ENCODE results near the gene ATRNL1. TPM values are rescaled to one million over a fixed set of nuclear protein-coding genes. Genes with fewer than 3 reads are reported as not detected.

The ATRNL1 gene
- polyA plus RNA-seq, 1 donor from 2014 or later: 47.8 TPM

GRCh38 chr10:115711306-115711705 lies 618.1 kb downstream of the ATRNL1 start (continued):
- TF ChIP-seq EZH2 (IDR thresholded peaks at IDR 0.05; ENCODE audit: borderline replicate concordance, insufficient read depth, low read length, poor library complexity, severe bottlenecking): no peak

- Histone ChIP-seq H2AFZ (ENCODE audit: low read depth, low read length) (no peak overlapping the region), H3K27ac (ENCODE audit: low read length) (no peak overlapping the region), H3K9me2 (ENCODE audit: insufficient read depth, low read length) (no peaks in the 10 kb centered on the region), H3K4me2 (ENCODE audit: low read length) (no peak overlapping the region), H3K9me3 (ENCODE audit: low read length) (no peaks in the 10 kb centered on the region), H3K9ac (ENCODE audit: low read length) (no peak overlapping the region), H4K20me1 (ENCODE audit: insufficient read depth) (no peaks in the 10 kb centered on the region), H3K79me2 (replicated peaks; ENCODE audit: insufficient read depth, low read length) (no peaks in the 10 kb centered on the region), H3F3A (ENCODE audit: insufficient read depth, low read length, poor library complexity, severe bottlenecking) (no peaks in the 10 kb centered on the region), H3K27me3 (ENCODE audit: insufficient read depth, low read depth, low read length) (no peaks in the 10 kb centered on the region), H3K36me3 (ENCODE audit: insufficient read depth, low read length) (no peaks in the 10 kb centered on the region), H3K4me3 (ENCODE audit: low read length) (no peak overlapping the region)
- no peak for TF ChIP-seq SMC3 (conservative IDR thresholded peaks at IDR 0.05; ENCODE audit: poor library complexity)
- TF ChIP-seq POLR2AphosphoS5 (IDR thresholded peaks at IDR 0.05): no peak
Measured at GRCh38 chr10:115720121-115720520, 627.0 kb downstream of the ATRNL1 start.

- Histone ChIP-seq H3F3A (ENCODE audit: insufficient read depth, low read length, poor library complexity, severe bottlenecking) (no peaks in the 10 kb centered on the region), H3K36me3 (ENCODE audit: insufficient read depth, low read length) (no peaks in the 10 kb centered on the region), H3K27ac (ENCODE audit: low read length) (no peak overlapping the region)
Measured at GRCh38 chr10:115727129-115727528, 634.0 kb downstream of the ATRNL1 start.

More at GRCh38 chr10:115727129-115727528, 634.0 kb downstream of the ATRNL1 start:
- no peak for TF ChIP-seq RAD21 (conservative IDR thresholded peaks at IDR 0.05)
- TF ChIP-seq TAF1 (IDR thresholded peaks at IDR 0.05; ENCODE audit: low read depth): no peak
- TF ChIP-seq POLR2AphosphoS5 (IDR thresholded peaks at IDR 0.05): no peak
- TF ChIP-seq EP300 (conservative IDR thresholded peaks at IDR 0.05; ENCODE audit: poor library complexity, severe bottlenecking): no peak
- TF ChIP-seq CTCF (IDR thresholded peaks at IDR 0.05; ENCODE audit: poor library complexity, severe bottlenecking): no peak
- TF ChIP-seq SMC3 (conservative IDR thresholded peaks at IDR 0.05; ENCODE audit: poor library complexity): no peak
- TF ChIP-seq MXI1 (conservative IDR thresholded peaks at IDR 0.05; ENCODE audit: poor library complexity, severe bottlenecking): no peak
- no peak for TF ChIP-seq EZH2 (IDR thresholded peaks at IDR 0.05; ENCODE audit: borderline replicate concordance, insufficient read depth, low read length, poor library complexity, severe bottlenecking)
- TF ChIP-seq REST (IDR thresholded peaks at IDR 0.05; ENCODE audit: borderline replicate concordance): no peak
- no peaks in the 10 kb centered on the region for H3K9me3 ChIP-seq (ENCODE audit: low read length)
- H3K79me2 ChIP-seq (replicated peaks; ENCODE audit: insufficient read depth, low read length): no peaks in the 10 kb centered on the region
- H3K4me2 ChIP-seq (ENCODE audit: low read length): no peak overlapping the region
- no peaks in the 10 kb centered on the region for H3K9me2 ChIP-seq (ENCODE audit: insufficient read depth, low read length)
- H4K20me1 ChIP-seq (ENCODE audit: insufficient read depth): no peaks in the 10 kb centered on the region
- no peak overlapping the region for H3K4me3 ChIP-seq (ENCODE audit: low read length)
- no peaks in the 10 kb centered on the region for H3K27me3 ChIP-seq (ENCODE audit: insufficient read depth, low read depth, low read length)
- no peak overlapping the region for H2AFZ ChIP-seq (ENCODE audit: low read depth, low read length)
- no peak overlapping the region for H3K9ac ChIP-seq (ENCODE audit: low read length)
